Left ventricle myocardium inferior (tissue), 1 donor: ENCODE results near the gene WDR59. TPM values are rescaled to one million over a fixed set of nuclear protein-coding genes. Genes with fewer than 3 reads are reported as not detected.

Experiments
- DNase-seq: peaks from one replicate; pipeline ENCODE4 v3.0.0-alpha.2; 2020
- H3K27ac ChIP-seq: fragments of 200-600 bp; replicated peaks from 2 replicates; pipeline ENCODE4 v1.8.0; 2021
- H3K27me3 ChIP-seq: fragments of 200-600 bp; 2 replicates; pipeline ENCODE4 v1.8.0; 2021; ENCODE audit warnings: low read depth
- H3K36me3 ChIP-seq: fragments of 200-600 bp; 2 replicates; pipeline ENCODE4 v1.8.0; 2021
- H3K4me1 ChIP-seq: fragments of 200-600 bp; 2 replicates; pipeline ENCODE4 v1.8.0; 2021
- H3K4me3 ChIP-seq: fragments of 200-600 bp; 2 replicates; pipeline ENCODE4 v1.8.0; 2021; ENCODE audit warnings: mild to moderate bottlenecking, moderate library complexity
- H3K9me3 ChIP-seq: fragments of 200-600 bp; replicated peaks from 2 replicates; pipeline ENCODE4 v1.8.0; 2021
- CTCF ChIP-seq: fragments of 200-600 bp; IDR thresholded peaks from 2 replicates; pipeline ENCODE4 v1.8.0; 2021; ENCODE audit warnings: antibody characterized with exemption, mild to moderate bottlenecking, borderline replicate concordance
- intact Hi-C: fragments of 100-400 bp; cut with micrococcal nuclease; formaldehyde crosslinking; loops from one replicate; pipeline ENCODE4 v1.11.0; 2022
- total RNA-seq: library from RNA; stranded (reverse); fragmentation: NEBNext Ultra II Directional; extraction: Animal tissue kit (Norgen Biotek cat#: 25700); gene quantifications from one replicate; pipeline ENCODE4 v1.2.1, GENCODE V29; 2021
- donor health status: DM: no; HTN: yes; CAD: no; lungs with severe emphysema.

Gene WDR59
- total RNA-seq, 1 donor from 2014 or later = 52.5 TPM

GRCh38 chr16:74950511-74950910 lies 34.4 kb downstream of the WDR59 start:
- intact Hi-C loops = no loop called here
- DNase-seq = no peak
- H3K36me3 ChIP-seq = peaks cover 81% of the 10 kb centered on the region

GRCh38 chr16:74949309-74949708 lies 35.6 kb downstream of the WDR59 start:
- TF ChIP-seq CTCF = no peak
- H3K9me3 ChIP-seq = no peaks in the 10 kb centered on the region
- no peaks in the 10 kb centered on the region for H3K27me3 ChIP-seq
- H3K4me3 ChIP-seq = no peak overlapping the region
- H3K4me1 ChIP-seq = peaks cover 6% of the 10 kb centered on the region
- intact Hi-C loops = no loop called here
- no peak for DNase-seq
- no peak overlapping the region for H3K27ac ChIP-seq
- H3K36me3 ChIP-seq = peaks cover 75% of the 10 kb centered on the region

More at GRCh38 chr16:74950511-74950910, 34.4 kb downstream of the WDR59 start:
- TF ChIP-seq CTCF = no peak
- Histone ChIP-seq H3K4me1 (peaks cover 6% of the 10 kb centered on the region), H3K27ac (no peak overlapping the region), H3K9me3 (no peaks in the 10 kb centered on the region), H3K27me3 (no peaks in the 10 kb centered on the region), H3K4me3 (no peak overlapping the region)

DNA sequence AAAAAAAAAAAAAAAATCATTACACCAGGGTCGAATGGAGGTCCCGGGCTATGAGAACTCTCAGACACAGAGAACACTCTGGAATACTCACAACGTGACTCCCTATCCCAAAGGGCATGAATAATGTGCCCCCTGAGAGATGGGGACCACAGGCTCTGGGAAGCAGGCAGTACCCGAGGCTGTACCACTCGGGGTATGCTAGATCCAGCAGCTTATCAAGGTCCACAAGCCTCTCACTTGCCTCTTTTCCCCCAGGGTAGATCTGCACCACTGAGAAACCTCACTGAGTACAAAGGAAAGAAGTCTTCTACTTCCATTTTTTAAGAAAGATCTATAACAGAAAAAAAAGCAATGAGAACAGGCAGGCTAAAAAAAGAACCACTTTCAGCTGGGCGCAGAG lies 40.5 kb downstream of the WDR59 start:
- Histone ChIP-seq H3K4me3 (no peak overlapping the region), H3K27ac (no peak overlapping the region), H3K9me3 (no peaks in the 10 kb centered on the region), H3K36me3 (peaks cover 91% of the 10 kb centered on the region), H3K4me1 (peaks cover 18% of the 10 kb centered on the region), H3K27me3 (no peaks in the 10 kb centered on the region)
- intact Hi-C loops = no loop called here
- no peak for TF ChIP-seq CTCF
- DNase-seq = no peak

GRCh38 chr16:74942977-74943918 lies 41.7 kb downstream of the WDR59 start:
- no peak for TF ChIP-seq CTCF
- Histone ChIP-seq H3K9me3 (no peaks in the 10 kb centered on the region), H3K36me3 (peaks cover 89% of the 10 kb centered on the region), H3K27me3 (no peaks in the 10 kb centered on the region), H3K4me3 (no peak overlapping the region), H3K27ac (peak overlapping the region; percentile 0), H3K4me1 (peaks cover 18% of the 10 kb centered on the region)
- no peak for DNase-seq
- intact Hi-C loops = no loop called here

GRCh38 chr16:74942566-74942965 lies 42.4 kb downstream of the WDR59 start:
- Histone ChIP-seq H3K4me1 (peaks cover 18% of the 10 kb centered on the region), H3K27me3 (no peaks in the 10 kb centered on the region), H3K9me3 (no peaks in the 10 kb centered on the region), H3K4me3 (no peak overlapping the region), H3K27ac (peak overlapping the region; percentile 0), H3K36me3 (peaks cover 89% of the 10 kb centered on the region)
- TF ChIP-seq CTCF = no peak
- intact Hi-C loops = no loop called here
- DNase-seq = no peak
